ENCODE measurements around the gene CREB5.

Gene CREB5

GRCh38 chr7:28656529-28656928 lies 244.2 kb downstream of the CREB5 start:
- no peak for DNase-seq

GRCh38 chr7:28658381-28658780 lies 246.1 kb downstream of the CREB5 start:
- no peak for DNase-seq

GRCh38 chr7:28660132-28660531 lies 247.8 kb downstream of the CREB5 start:
- DNase-seq = no peak

- DNase-seq = peak; percentile 31
Measured at GRCh38 chr7:28661826-28662595, 249.7 kb downstream of the CREB5 start.

- DNase-seq = no peak
Measured at GRCh38 chr7:28666154-28666553, 253.8 kb downstream of the CREB5 start.

GRCh38 chr7:28668085-28668484 lies 255.8 kb downstream of the CREB5 start:
- DNase-seq = no peak

- DNase-seq = no peak
Measured at GRCh38 chr7:28669330-28669729, 257.0 kb downstream of the CREB5 start.

- no peak for DNase-seq
Measured at GRCh38 chr7:28671526-28671925, 259.2 kb downstream of the CREB5 start.

- no peak for DNase-seq
Measured at GRCh38 chr7:28672397-28672797, 260.1 kb downstream of the CREB5 start.

GRCh38 chr7:28674359-28674782 lies 262.1 kb downstream of the CREB5 start:
- DNase-seq = no peak

GRCh38 chr7:28675429-28675828 lies 263.1 kb downstream of the CREB5 start:
- DNase-seq = no peak

- DNase-seq = no peak
Measured at GRCh38 chr7:28677668-28678067, 265.4 kb downstream of the CREB5 start.

GRCh38 chr7:28678431-28678965 lies 266.2 kb downstream of the CREB5 start:
- no peak for DNase-seq

- DNase-seq = no peak
Measured at GRCh38 chr7:28681693-28682310, 269.5 kb downstream of the CREB5 start.

GRCh38 chr7:28682801-28683200 lies 270.5 kb downstream of the CREB5 start:
- no peak for DNase-seq

- peak; percentile 15 for DNase-seq
Measured at GRCh38 chr7:28684650-28685241, 272.4 kb downstream of the CREB5 start.

GRCh38 chr7:28685242-28685643 lies 272.9 kb downstream of the CREB5 start:
- no peak for DNase-seq

GRCh38 chr7:28685644-28686417 lies 273.5 kb downstream of the CREB5 start:
- DNase-seq = peak; percentile 26

GRCh38 chr7:28686418-28686800 lies 274.1 kb downstream of the CREB5 start:
- no peak for DNase-seq

- no peak for DNase-seq
Measured at GRCh38 chr7:28687537-28687936, 275.2 kb downstream of the CREB5 start.

GRCh38 chr7:28688174-28688573 lies 275.9 kb downstream of the CREB5 start:
- DNase-seq = no peak

- DNase-seq = no peak
Measured at GRCh38 chr7:28688651-28689050, 276.3 kb downstream of the CREB5 start.

Data from KG1 (cell line).